GM21390 (cell line): Measurements from ENCODE around the gene TMC6.
"Not testable (repeated sequence)": the region's sequence is repeated elsewhere in the genome, so short reads cannot be mapped to it uniquely, and the experiment has no call there.

Source experiments
- ATAC-seq: cut with Tn5 transposase; IDR thresholded peaks from one replicate; pipeline ENCODE4 v1.9.1; 2021; ENCODE audit not compliant: unreplicated experiment

Gene TMC6

GRCh38 chr17:78128551-78129350 is at the start of gene TMC6:
Gene TMC6, minus strand, starts transcription at chr17:78128755. Its CDS starts 1,923 bp downstream, at chr17:78126832.
- no peak for ATAC-seq

DNA sequence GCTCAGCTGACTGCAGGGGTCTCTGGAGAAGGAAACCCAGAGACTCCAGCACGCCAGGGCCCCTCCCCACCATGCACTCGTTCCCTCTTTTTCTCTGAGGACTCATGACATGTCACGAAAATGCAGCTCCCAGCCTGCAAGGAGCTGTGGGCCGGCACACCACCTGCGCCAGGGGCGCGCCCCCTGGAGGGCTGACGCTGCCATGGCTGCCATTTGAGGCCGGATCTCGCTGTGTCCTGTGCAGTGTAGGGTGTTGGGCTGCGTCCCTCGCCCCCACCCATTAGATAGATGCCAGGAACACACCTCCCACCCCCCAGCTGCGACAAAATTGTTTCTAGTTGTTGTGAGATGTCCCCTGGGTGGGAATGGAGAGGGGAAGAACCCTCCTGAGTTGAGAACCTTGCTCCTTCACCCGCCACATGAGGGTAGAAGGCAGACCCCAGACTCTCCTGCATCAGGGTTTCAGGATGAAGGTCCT is 48.0 kb upstream of the TMC6 start:
- no peak for ATAC-seq

DNA sequence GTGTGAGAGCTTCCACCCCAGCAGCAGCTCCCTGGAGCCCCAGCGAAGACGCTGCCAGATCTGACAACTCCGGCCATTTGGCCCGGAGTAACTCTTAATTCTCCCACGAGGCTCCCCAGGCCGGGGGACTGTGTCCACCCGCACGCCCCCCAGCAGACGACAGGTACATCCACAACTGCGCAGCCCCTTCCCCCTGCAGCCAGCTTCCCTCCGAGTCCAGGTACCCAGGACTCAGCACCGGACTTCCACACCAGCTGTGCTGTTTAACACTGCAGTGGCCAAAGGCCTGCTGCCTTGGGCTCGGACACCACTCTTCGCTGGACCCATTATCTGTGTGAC is 47.1 kb upstream of the TMC6 start:
- no peak for ATAC-seq

DNA sequence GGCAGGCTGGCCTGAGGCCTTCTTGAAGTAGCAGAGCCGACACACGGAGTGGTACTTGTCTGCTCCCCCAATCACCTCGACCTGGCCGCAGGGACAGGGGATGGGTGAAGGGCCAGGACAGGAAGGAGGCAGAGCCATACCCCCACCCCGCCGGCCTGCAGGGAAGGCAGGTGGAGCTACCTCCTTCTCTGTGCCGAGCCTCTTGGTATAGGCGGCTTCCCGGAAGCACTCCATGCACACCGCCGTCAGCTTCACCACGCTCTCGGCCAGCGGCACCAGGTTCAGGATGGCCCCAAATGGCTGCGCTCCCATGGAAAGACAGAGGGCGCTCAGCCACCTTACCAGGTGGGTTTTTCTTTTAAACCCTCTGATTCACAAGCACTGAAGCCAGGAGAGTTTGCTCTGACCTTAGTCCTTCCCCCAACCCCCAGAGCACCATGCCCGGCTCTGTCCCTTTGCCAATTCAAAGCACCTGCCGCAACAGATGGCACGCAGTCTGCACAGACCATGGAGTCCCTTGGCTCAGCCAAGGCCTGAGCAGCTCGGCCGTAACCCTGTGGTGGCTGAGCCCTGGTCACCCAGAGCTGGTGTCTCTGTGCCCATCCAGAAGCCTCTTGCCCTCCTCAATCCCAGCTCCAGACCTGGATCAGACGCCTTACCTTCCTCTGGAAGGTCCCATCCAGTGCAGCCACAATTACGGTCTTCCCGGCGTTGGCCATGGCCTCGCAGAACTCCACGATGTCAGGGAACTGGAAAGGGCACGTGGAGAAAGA is 46.5 kb upstream of the TMC6 start:
- no peak for ATAC-seq

GRCh38 chr17:78174346-78174869 is 45.9 kb upstream of the TMC6 start:
- ATAC-seq: no peak

DNA sequence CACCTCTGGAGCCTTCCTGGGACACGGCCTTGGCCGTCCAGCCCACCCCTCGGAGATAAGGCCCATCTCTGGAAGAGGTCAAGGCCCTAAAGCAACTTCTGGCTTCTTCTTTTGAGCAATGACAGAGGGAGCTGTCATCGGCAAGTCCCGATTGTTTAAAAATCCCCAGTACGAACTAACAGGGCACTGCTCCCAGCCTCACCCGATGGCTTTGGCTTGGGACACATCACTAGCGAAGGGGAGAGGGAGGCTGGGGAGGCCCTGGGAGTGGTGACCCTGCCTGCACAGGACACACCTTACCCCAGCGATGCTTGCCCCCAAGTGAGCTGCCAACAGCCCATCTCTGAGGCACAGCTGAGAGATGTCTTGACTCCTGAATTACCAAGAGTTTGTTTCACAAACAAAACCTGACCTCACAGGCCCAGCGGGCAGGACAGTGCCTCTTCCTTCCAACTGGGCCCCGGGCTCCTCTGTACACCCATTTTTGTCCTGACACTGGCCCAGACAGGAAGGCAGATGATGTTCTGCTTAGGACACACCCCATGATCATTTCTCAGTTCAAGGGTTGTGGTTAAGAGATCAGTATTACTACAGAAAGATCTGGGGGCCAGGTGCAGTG is 44.7 kb upstream of the TMC6 start:
- peak; percentile 41 for ATAC-seq

GRCh38 chr17:78172249-78173051 is 43.9 kb upstream of the TMC6 start:
- no peak for ATAC-seq

DNA sequence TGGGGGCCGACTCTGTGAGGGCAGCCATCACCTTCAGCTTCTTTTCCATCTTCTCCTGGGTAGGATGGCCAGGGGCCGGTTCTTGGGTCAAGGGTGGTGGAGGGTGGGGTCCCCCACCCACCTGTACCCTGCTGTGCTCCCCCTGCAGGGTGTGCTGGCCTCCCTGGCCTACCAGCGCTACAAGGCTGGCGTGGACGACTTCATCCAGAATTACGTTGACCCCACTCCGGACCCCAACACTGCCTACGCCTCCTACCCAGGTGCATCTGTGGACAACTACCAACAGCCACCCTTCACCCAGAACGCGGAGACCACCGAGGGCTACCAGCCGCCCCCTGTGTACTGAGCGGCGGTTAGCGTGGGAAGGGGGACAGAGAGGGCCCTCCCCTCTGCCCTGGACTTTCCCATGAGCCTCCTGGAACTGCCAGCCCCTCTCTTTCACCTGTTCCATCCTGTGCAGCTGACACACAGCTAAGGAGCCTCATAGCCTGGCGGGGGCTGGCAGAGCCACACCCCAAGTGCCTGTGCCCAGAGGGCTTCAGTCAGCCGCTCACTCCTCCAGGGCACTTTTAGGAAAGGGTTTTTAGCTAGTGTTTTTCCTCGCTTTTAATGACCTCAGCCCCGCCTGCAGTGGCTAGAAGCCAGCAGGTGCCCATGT is 43.2 kb upstream of the TMC6 start:
- ATAC-seq: not testable (repeated sequence)

- no peak for ATAC-seq
Measured at GRCh38 chr17:78170692-78171590, 42.4 kb upstream of the TMC6 start.

DNA sequence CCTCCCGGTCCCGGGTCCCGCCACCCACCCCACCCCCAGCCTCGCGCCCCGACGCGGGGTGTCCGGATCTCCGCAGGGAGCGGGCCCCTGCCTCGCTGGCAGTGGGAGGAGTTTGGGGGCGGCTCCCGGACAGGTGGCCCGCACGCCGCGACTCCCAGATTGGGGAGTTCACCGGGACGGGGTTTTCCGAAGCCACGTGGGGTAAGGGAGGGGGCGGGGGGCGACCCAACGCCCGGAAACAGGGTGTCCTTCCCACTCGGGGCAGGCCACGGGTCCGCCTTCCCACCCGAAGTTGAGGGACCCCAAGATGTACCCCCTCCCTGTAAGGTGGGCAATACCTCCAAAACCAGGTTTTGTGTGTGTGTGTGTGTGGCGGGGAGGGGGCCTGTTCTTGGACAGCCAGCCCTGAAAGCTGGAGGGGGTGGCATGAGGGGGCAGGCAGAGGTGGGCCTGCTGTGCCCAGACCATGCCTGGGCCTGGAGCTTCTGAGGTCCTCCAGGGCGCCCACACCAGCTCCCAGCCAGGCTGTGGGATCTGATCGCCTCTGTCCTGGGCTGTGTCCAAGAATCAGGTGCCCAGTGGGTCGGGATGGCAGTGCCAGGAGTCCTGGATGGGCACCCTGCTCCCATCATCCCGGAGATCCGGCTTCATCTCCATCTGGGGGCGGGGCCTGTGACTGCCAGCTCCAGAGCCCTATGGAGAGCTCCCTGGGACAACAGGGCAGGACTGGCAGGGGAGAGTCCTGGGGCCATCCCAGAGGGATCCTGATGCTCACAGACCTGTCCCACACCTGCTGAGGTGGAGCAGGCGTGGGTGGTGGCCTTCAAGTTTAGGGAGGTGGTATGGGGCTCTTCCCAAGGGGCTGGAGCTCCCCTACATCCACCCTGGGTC is 40.6 kb upstream of the TMC6 start:
- peak; percentile 28 for ATAC-seq

GRCh38 chr17:78168242-78168902 is 39.8 kb upstream of the TMC6 start, which contains the start of gene SYNGR2:
Gene SYNGR2, plus strand, starts transcription at chr17:78168581. Its CDS starts 36 bp downstream, at chr17:78168617.
- ATAC-seq: peak; percentile 62

DNA sequence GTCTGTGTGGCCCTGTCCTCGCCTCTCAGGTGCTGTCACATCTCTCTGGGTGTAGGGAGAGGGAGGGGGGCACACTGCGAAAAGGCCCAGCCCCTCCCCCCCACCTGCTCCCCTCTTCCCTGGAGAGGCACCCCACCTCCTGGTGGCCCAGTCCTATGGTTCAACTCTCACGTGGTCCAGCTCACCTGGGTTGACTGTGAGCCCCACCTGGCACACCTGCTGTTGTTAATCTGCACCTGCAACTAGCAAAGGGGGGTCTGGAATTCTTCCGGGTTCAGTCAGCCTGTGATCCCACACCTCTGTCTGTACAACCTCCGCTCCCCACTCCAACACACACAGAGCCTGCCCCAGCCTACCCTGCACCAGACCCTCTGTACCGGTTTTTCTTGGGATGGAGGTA is 37.9 kb upstream of the TMC6 start:
- no peak for ATAC-seq

- no peak for ATAC-seq
Measured at GRCh38 chr17:78164748-78165607, 36.4 kb upstream of the TMC6 start.

DNA sequence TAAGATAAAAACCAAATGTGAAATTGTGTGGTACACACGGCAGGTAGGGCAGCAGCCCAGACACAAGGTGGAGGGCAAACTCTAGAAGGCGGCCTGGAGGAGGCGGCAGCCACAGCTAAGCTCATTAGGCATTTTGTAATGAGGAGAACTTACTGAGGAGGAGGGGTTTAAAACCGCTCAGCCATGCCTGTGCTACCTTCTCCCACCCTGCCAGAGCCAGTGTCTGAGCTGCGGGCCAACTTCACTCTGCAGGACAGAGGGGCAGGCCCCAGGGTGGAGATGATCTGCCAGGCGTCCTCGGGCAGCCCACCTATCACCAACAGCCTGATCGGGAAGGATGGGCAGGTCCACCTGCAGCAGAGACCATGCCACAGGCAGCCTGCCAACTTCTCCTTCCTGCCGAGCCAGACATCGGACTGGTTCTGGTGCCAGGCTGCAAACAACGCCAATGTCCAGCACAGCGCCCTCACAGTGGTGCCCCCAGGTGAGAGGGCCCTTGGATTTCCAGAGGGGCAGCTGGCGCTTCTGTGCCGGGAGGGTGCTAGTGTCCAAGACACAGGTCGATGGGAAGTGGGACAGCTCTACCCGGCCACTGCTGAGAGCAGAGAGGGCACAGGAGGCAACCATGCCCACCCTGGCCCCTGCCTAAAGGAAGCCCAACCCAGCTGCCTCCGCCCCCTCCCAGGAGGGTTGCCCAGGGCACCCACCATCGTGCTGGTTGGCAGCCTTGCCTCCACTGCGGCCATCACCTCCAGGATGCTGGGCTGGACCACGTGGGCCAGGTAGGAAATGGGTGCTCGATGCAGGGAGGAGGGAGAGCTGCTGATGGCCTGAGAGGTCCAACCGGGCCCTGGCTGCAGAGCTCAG is 35.6 kb upstream of the TMC6 start:
- no peak for ATAC-seq

DNA sequence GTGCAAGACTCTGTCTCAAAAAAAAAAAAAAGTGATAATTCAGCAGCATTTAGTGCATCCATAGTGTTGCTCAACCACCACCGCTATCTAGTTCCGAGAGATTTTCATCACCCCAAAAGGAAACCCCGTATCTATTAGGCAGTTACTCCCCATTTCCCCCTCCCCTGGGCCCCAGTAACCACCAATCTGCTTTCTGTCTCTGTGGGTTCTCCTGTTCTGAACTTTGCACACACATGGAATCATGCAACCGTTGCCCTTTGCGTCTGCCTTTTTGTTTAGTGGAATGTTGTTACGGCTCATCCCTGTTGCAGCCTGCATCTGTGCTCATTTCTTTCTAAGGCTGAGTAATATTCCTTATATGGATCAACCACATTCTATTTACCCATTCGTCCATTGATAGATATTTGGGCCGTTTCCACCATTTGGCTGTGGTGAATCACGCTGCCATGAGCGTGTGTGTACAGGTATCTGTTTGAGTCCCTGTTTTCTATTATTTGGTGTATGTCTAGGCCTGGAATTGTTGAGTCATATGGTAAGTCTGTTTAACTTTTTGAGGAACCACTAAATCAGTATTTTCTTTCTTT is 31.1 kb upstream of the TMC6 start:
- no peak for ATAC-seq
